H1 (cell line): ENCODE data around the gene ROBO2. TPM values are rescaled to one million over a fixed set of nuclear protein-coding genes. Genes with fewer than 3 reads are reported as not detected.

Experiments used
- POLR2A ChIP-seq, 2 experiments: IDR thresholded peaks; 1 replicate in 1 of 2; 2 replicates in 1 of 2; pipeline ENCODE4 v1.6.1; 2011; ENCODE audit warnings: low read depth in 2 of 2, low read length in 2 of 2, mild to moderate bottlenecking in 2 of 2; ENCODE audit errors: control extremely low read depth in 1 of 2
- SIN3A ChIP-seq, 2 experiments: IDR thresholded peaks in 1 of 2; conservative IDR thresholded peaks in 1 of 2; 2 replicates each; pipeline ENCODE4 v1.6.1; 2011 to 2012; ENCODE audit warnings: low read length in 2 of 2, improper control_type of control experiment in 1 of 2, low read depth in 1 of 2, mild to moderate bottlenecking in 1 of 2
- polyA plus RNA-seq, 7 experiments: library from polyadenylated mRNA; depleted of rRNA in 3 of 7; stranded (reverse) in 5 of 7; unstranded in 2 of 7; fragments of >200 nt in 5 of 7; fragments of 200-250 nt in 2 of 7; gene quantifications; 1 replicate in 5 of 7; 2 replicates in 1 of 7; 4 replicates in 1 of 7; pipeline versions ENCODE4 v1.2.1 to v1.2.3, GENCODE V29; 2011 to 2013; ENCODE audit warnings: missing spikeins in 2 of 7, mixed read lengths in 2 of 7
- total RNA-seq: library from RNA; stranded (reverse); fragmentation: NEBNext Ultra II Directional; extraction: Animal tissue kit (Norgen Biotek cat#: 25700); gene quantifications from 2 replicates; pipeline ENCODE4 v1.2.1, GENCODE V29; 2021
- TF ChIP-seq, protein P1 (sequence below): IDR thresholded peaks from 2 replicates; pipeline ENCODE4 v1.6.1; 2012; ENCODE audit warnings: low read length, inconsistent platforms

Gene ROBO2
- total and polyA plus RNA-seq, 2 of the 8 experiments (the other 6 are each of a cell fraction or from before 2014, with no cell fraction given), result 1.5 to 2.9 TPM

DNA sequence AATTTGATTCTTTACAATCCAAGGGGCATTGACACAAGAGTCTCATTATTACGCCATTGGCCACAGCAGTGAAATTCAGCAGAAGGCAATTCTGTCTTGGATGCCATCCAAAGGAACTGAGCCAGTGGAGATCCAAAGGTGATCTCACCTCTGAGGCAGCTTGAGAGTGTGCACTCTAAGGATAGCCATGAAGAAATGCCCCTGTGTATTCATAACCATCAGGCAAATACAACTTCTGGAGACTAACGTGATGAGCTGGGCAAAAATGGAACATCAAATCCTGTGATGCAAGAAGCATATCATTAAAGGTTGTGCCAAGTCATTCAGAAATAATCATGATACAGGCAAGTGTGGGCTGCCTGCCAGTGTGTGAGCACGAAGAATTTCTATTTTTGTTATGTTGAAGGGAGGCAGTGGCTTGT, 41.4 kb downstream of the ROBO2 start (continued):
- TF ChIP-seq, protein P1, sequence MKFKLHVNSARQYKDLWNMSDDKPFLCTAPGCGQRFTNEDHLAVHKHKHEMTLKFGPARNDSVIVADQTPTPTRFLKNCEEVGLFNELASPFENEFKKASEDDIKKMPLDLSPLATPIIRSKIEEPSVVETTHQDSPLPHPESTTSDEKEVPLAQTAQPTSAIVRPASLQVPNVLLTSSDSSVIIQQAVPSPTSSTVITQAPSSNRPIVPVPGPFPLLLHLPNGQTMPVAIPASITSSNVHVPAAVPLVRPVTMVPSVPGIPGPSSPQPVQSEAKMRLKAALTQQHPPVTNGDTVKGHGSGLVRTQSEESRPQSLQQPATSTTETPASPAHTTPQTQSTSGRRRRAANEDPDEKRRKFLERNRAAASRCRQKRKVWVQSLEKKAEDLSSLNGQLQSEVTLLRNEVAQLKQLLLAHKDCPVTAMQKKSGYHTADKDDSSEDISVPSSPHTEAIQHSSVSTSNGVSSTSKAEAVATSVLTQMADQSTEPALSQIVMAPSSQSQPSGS, result no peak
- TF ChIP-seq SIN3A (conservative IDR thresholded peaks at IDR 0.05 in 1 of 2, IDR thresholded peaks at IDR 0.05 in 1 of 2; ENCODE audit: low read depth in 1 of 2, low read length in 2 of 2), result no peak
- TF ChIP-seq POLR2A (IDR thresholded peaks at IDR 0.05; ENCODE audit: control extremely low read depth in 1 of 2, low read depth in 2 of 2, low read length in 2 of 2), result no peak
